Measurements from ENCODE around the gene CEBPE.

DNA sequence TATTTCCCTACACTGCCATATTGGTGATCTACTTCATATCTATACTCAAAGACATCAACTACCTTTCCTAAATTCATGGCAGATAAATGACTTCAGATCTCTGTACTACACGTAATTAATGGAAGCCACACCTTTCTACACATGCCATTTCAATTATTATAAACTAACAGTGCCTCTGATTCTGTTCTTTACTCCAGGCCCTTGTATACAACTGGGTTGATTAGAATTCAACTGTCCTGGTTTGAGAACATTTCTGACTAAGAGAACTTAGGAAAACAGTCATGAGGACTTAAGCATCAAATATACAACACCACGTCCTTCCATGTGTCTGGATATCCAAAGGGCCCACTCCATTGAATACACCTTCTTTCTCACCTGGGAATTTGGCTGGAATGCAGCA, 26.0 kb downstream of the CEBPE start:
- TF ChIP-seq, protein P1, sequence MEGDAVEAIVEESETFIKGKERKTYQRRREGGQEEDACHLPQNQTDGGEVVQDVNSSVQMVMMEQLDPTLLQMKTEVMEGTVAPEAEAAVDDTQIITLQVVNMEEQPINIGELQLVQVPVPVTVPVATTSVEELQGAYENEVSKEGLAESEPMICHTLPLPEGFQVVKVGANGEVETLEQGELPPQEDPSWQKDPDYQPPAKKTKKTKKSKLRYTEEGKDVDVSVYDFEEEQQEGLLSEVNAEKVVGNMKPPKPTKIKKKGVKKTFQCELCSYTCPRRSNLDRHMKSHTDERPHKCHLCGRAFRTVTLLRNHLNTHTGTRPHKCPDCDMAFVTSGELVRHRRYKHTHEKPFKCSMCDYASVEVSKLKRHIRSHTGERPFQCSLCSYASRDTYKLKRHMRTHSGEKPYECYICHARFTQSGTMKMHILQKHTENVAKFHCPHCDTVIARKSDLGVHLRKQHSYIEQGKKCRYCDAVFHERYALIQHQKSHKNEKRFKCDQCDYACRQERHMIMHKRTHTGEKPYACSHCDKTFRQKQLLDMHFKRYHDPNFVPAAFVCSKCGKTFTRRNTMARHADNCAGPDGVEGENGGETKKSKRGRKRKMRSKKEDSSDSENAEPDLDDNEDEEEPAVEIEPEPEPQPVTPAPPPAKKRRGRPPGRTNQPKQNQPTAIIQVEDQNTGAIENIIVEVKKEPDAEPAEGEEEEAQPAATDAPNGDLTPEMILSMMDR (conservative IDR thresholded peaks at IDR 0.05; ENCODE audit: low read length) = no peak
- no peak for TF ChIP-seq EZH2phosphoT487 (IDR thresholded peaks at IDR 0.05; ENCODE audit: borderline replicate concordance, low read depth, low read length)
